Uterus (tissue), 2 donors: ENCODE data around the gene TRABD.

Experiments
- POLR2A ChIP-seq, 2 donors: fragments of 450-650 bp; IDR thresholded peaks; one replicate each; pipeline ENCODE4 v1.6.1; 2016; ENCODE audit warnings: antibody characterized with exemption in 2 of 2, mild to moderate bottlenecking in 1 of 2, moderate library complexity in 1 of 2
- TF ChIP-seq, protein P1 (sequence below), 4 experiments: fragments of 200-600 bp in 2 of 4; fragments of 450-650 bp in 2 of 4; sonication (generic) in 2 of 4; IDR thresholded peaks; one replicate each; pipeline ENCODE4 v1.5.1; 2016 to 2019; ENCODE audit warnings: antibody characterized with exemption in 4 of 4, mild to moderate bottlenecking in 2 of 4, moderate library complexity in 1 of 4

DNA sequence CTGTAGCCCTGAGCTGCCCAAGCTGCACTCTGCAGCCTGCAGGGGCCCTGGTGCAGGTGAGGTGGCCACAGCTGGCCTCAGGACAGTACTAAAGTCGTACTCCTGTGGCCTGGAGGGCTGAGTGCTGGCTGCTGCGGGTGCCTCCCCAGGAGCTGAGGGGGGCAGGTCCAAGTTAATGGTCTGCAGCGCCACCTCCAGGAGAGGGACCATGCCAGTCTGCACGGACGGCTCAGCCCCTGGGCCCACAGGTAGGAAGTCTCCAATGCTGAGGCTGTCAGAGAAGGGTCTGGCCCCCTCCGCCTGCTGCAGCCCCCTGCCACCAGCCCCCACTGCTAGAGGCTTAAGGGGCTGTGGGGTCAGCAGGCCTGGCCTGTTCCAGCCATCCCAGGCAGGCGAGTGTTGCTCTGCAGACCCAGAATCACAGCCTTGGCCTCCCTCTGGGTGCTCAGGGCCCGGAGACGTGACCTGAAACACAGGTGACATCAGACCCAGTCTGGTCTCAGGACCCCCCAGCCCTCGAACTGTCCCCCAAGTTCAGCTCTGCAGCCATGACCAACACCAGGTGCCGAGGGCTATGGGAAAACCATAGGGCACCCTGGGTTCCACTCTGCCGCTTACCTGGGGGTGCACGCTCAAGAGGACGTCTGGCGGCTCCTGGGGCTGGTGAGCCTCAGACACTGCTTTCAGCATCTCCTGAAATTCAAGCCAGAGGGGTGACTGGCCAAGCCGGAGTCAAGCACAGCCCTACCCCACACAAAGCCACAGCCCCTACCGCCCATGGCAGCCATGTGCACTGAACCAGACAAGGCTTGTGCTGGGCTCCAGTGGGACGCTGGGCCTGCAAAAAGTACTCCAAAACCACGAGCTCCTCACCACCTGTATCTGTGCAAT is 35.9 kb downstream of the TRABD start:
- TF ChIP-seq, protein P1, sequence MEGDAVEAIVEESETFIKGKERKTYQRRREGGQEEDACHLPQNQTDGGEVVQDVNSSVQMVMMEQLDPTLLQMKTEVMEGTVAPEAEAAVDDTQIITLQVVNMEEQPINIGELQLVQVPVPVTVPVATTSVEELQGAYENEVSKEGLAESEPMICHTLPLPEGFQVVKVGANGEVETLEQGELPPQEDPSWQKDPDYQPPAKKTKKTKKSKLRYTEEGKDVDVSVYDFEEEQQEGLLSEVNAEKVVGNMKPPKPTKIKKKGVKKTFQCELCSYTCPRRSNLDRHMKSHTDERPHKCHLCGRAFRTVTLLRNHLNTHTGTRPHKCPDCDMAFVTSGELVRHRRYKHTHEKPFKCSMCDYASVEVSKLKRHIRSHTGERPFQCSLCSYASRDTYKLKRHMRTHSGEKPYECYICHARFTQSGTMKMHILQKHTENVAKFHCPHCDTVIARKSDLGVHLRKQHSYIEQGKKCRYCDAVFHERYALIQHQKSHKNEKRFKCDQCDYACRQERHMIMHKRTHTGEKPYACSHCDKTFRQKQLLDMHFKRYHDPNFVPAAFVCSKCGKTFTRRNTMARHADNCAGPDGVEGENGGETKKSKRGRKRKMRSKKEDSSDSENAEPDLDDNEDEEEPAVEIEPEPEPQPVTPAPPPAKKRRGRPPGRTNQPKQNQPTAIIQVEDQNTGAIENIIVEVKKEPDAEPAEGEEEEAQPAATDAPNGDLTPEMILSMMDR (IDR thresholded peaks at IDR 0.05), result no peak
- TF ChIP-seq POLR2A (IDR thresholded peaks at IDR 0.05), result no peak
